PC-3 (cell line): ENCODE data around the gene ZNF532.
"Not testable (repeated sequence)": the region's sequence is repeated elsewhere in the genome, so short reads cannot be mapped to it uniquely, and the experiment has no call there.

Experiments used
- EZH2 ChIP-seq: fragments of 300-600 bp; sonication (generic); IDR thresholded peaks from one replicate; pipeline ENCODE4 v1.6.1; 2017; ENCODE audit warnings: antibody characterized with exemption, mild to moderate bottlenecking, low read length; ENCODE audit not compliant: unreplicated experiment
- EZH2phosphoT487 ChIP-seq: fragments of 300-600 bp; sonication (generic); IDR thresholded peaks from 2 replicates; pipeline ENCODE4 v1.6.1; 2018; ENCODE audit warnings: mild to moderate bottlenecking, antibody characterized with exemption, low read length, borderline replicate concordance
- TF ChIP-seq, protein P1 (sequence below): fragments of 300-600 bp; sonication (generic); conservative IDR thresholded peaks from 2 replicates; pipeline ENCODE4 v1.5.1; 2017; ENCODE audit warnings: antibody characterized with exemption, low read depth, mild to moderate bottlenecking, low read length

GRCh38 chr18:58829886-58830285 lies 34.8 kb upstream of the ZNF532 start:
- TF ChIP-seq, protein P1, sequence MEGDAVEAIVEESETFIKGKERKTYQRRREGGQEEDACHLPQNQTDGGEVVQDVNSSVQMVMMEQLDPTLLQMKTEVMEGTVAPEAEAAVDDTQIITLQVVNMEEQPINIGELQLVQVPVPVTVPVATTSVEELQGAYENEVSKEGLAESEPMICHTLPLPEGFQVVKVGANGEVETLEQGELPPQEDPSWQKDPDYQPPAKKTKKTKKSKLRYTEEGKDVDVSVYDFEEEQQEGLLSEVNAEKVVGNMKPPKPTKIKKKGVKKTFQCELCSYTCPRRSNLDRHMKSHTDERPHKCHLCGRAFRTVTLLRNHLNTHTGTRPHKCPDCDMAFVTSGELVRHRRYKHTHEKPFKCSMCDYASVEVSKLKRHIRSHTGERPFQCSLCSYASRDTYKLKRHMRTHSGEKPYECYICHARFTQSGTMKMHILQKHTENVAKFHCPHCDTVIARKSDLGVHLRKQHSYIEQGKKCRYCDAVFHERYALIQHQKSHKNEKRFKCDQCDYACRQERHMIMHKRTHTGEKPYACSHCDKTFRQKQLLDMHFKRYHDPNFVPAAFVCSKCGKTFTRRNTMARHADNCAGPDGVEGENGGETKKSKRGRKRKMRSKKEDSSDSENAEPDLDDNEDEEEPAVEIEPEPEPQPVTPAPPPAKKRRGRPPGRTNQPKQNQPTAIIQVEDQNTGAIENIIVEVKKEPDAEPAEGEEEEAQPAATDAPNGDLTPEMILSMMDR, result not testable (repeated sequence)
- not testable (repeated sequence) for TF ChIP-seq EZH2phosphoT487, EZH2
